Stimulated activated CD4-positive, alpha-beta T cell treated with anti-CD3 and anti-CD28 coated beads, Interleukin-15, amount 100 ng/mL, for 24 hours (primary cell): ENCODE data around the gene BTNL9.
"Not testable (repeated sequence)": the region's sequence is repeated elsewhere in the genome, so short reads cannot be mapped to it uniquely, and the experiment has no call there.

Source experiments
- DNase-seq: peaks from one replicate; pipeline ENCODE4 v3.0.0-alpha.2; 2020

The BTNL9 gene

GRCh38 chr5:181039931-181040630, at the start of gene BTNL9:
Gene BTNL9, plus strand, starts transcription at chr5:181040266. Its CDS starts 5,224 bp downstream, at chr5:181045490.
- no peak for DNase-seq

- no peak for DNase-seq
Observed at GRCh38 chr5:180990882-180991242, 49.2 kb upstream of the BTNL9 start.

- no peak for DNase-seq
Observed at GRCh38 chr5:181001947-181002346, 38.1 kb upstream of the BTNL9 start.

- no peak for DNase-seq
Observed at GRCh38 chr5:181005791-181006190, 34.3 kb upstream of the BTNL9 start.

- DNase-seq = no peak
Observed at GRCh38 chr5:181008136-181008535, 31.9 kb upstream of the BTNL9 start.

GRCh38 chr5:181010018-181010417, 30.0 kb upstream of the BTNL9 start:
- DNase-seq = not testable (repeated sequence)

GRCh38 chr5:181014654-181015053, 25.4 kb upstream of the BTNL9 start:
- not testable (repeated sequence) for DNase-seq

GRCh38 chr5:181017448-181017847, 22.6 kb upstream of the BTNL9 start:
- DNase-seq = not testable (repeated sequence)

GRCh38 chr5:181020688-181021087, 19.4 kb upstream of the BTNL9 start:
- DNase-seq = no peak

- no peak for DNase-seq
Observed at GRCh38 chr5:181024245-181025064, 15.6 kb upstream of the BTNL9 start.

GRCh38 chr5:181027452-181028031, 12.5 kb upstream of the BTNL9 start:
- no peak for DNase-seq

GRCh38 chr5:181028032-181028819, 11.8 kb upstream of the BTNL9 start:
- no peak for DNase-seq

- no peak for DNase-seq
Observed at GRCh38 chr5:181031716-181032115, 8.3 kb upstream of the BTNL9 start.

- DNase-seq = no peak
Observed at GRCh38 chr5:181035991-181036815, 3.9 kb upstream of the BTNL9 start.

- no peak for DNase-seq
Observed at GRCh38 chr5:181036816-181037364, 3.2 kb upstream of the BTNL9 start.

GRCh38 chr5:181037365-181037861, 2.7 kb upstream of the BTNL9 start:
- no peak for DNase-seq

GRCh38 chr5:181039471-181039870, 595 bp upstream of the BTNL9 start:
- no peak for DNase-seq

GRCh38 chr5:181040631-181040945, 522 bp downstream of the BTNL9 start:
- no peak for DNase-seq

GRCh38 chr5:181041043-181041442, 977 bp downstream of the BTNL9 start:
- DNase-seq = no peak

GRCh38 chr5:181042036-181042713, 2.1 kb downstream of the BTNL9 start:
- DNase-seq = no peak

GRCh38 chr5:181042722-181043121, 2.7 kb downstream of the BTNL9 start:
- DNase-seq = no peak
